GM21619 (cell line): ENCODE data around the gene USP17L17.
"Not testable (repeated sequence)": the region's sequence is repeated elsewhere in the genome, so short reads cannot be mapped to it uniquely, and the experiment has no call there.

ENCODE experiments used
- ATAC-seq: cut with Tn5 transposase; IDR thresholded peaks from one replicate; pipeline ENCODE4 v1.9.1; 2021; ENCODE audit not compliant: unreplicated experiment

The USP17L17 gene, protein sequence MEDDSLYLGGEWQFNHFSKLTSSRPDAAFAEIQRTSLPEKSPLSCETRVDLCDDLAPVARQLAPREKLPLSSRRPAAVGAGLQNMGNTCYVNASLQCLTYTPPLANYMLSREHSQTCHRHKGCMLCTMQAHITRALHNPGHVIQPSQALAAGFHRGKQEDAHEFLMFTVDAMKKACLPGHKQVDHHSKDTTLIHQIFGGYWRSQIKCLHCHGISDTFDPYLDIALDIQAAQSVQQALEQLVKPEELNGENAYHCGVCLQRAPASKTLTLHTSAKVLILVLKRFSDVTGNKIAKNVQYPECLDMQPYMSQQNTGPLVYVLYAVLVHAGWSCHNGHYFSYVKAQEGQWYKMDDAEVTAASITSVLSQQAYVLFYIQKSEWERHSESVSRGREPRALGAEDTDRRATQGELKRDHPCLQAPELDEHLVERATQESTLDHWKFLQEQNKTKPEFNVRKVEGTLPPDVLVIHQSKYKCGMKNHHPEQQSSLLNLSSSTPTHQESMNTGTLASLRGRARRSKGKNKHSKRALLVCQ

DNA sequence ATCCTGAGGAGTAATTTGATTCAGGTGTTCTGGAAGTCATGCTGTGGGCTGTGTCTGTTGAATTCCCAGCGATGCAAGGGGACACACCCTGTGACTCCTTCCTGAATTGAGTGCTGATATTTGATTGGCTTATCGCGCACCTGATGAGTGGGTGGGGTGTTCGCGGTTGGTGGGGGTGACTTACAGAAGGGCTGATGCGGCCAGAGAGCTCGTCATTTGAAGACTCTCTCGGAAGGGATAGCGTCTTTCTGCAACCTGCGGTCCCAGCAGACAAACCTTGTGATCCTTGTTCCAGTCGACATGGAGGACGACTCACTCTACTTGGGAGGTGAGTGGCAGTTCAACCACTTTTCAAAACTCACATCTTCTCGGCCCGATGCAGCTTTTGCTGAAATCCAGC lies at the start of gene USP17L17:
TSS of gene USP17L17 (plus strand) at position 301 of the 400 bp plus-strand sequence. CDS start at position 301, 0 bp downstream.
- ATAC-seq, result not testable (repeated sequence)

GRCh38 chr4:9210357-9210756 lies 33.3 kb upstream of the USP17L17 start, which contains the start of gene USP17L10:
Gene USP17L10 (plus strand): TSS chr4:9210657. CDS start chr4:9210657, 0 bp downstream.
- ATAC-seq, result not testable (repeated sequence)

- not testable (repeated sequence) for ATAC-seq
Measured at GRCh38 chr4:9214701-9215100, 29.0 kb upstream of the USP17L17 start.

GRCh38 chr4:9215105-9215504 lies 28.6 kb upstream of the USP17L17 start, which contains the start of gene USP17L11:
Gene USP17L11 (plus strand): TSS chr4:9215405. CDS start chr4:9215405, 0 bp downstream.
- not testable (repeated sequence) for ATAC-seq

DNA sequence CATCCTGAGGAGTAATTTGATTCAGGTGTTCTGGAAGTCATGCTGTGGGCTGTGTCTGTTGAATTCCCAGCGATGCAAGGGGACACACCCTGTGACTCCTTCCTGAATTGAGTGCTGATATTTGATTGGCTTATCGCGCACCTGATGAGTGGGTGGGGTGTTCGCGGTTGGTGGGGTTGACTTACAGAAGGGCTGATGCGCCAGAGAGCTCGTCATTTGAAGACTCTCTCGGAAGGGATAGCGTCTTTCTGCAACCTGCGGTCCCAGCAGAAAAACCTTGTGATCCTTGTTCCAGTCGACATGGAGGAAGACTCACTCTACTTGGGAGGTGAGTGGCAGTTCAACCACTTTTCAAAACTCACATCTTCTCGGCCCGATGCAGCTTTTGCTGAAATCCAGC lies 23.8 kb upstream of the USP17L17 start, which contains the start of gene USP17L12:
TSS of gene USP17L12 (plus strand) at position 301 of the 400 bp plus-strand sequence. CDS start at position 301, 0 bp downstream.
- not testable (repeated sequence) for ATAC-seq

DNA sequence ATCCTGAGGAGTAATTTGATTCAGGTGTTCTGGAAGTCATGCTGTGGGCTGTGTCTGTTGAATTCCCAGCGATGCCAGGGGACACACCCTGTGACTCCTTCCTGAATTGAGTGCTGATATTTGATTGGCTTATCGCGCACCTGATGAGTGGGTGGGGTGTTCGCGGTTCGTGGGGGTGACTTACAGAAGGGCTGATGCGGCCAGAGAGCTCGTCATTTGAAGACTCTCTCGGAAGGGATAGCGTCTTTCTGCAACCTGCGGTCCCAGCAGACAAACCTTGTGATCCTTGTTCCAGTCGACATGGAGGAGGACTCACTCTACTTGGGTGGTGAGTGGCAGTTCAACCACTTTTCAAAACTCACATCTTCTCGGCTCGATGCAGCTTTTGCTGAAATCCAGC lies 19.1 kb upstream of the USP17L17 start, which contains the start of gene USP17L13:
TSS of gene USP17L13 (plus strand) at position 301 of the 400 bp plus-strand sequence. CDS start at position 301, 0 bp downstream.
- not testable (repeated sequence) for ATAC-seq

DNA sequence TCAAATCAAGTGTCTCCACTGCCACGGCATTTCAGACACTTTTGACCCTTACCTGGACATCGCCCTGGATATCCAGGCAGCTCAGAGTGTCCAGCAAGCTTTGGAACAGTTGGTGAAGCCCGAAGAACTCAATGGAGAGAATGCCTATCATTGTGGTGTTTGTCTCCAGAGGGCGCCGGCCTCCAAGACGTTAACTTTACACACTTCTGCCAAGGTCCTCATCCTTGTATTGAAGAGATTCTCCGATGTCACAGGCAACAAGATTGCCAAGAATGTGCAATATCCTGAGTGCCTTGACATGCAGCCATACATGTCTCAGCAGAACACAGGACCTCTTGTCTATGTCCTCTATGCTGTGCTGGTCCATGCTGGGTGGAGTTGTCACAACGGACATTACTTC lies 13.4 kb upstream of the USP17L17 start:
- not testable (repeated sequence) for ATAC-seq

- not testable (repeated sequence) for ATAC-seq
Measured at GRCh38 chr4:9234085-9234484, 9.6 kb upstream of the USP17L17 start, which contains the start of gene USP17L15. Gene USP17L15 (plus strand): TSS chr4:9234385. CDS start chr4:9234385, 0 bp downstream.

- ATAC-seq, result not testable (repeated sequence)
Measured at GRCh38 chr4:9238461-9238860, 5.2 kb upstream of the USP17L17 start.

GRCh38 chr4:9247953-9248680 lies 4.4 kb downstream of the USP17L17 start, which contains the start of gene USP17L18:
Gene USP17L18 (plus strand): TSS chr4:9248630. CDS start chr4:9248630, 0 bp downstream.
- ATAC-seq, result not testable (repeated sequence)

- not testable (repeated sequence) for ATAC-seq
Measured at GRCh38 chr4:9253078-9253477, 9.4 kb downstream of the USP17L17 start, which contains the start of gene USP17L19. Gene USP17L19 (plus strand): TSS chr4:9253378. CDS start chr4:9253378, 0 bp downstream.

GRCh38 chr4:9257824-9258223 lies 14.1 kb downstream of the USP17L17 start, which contains the start of gene USP17L20:
Gene USP17L20 (plus strand): TSS chr4:9258124. CDS start chr4:9258124, 0 bp downstream.
- ATAC-seq, result not testable (repeated sequence)

DNA sequence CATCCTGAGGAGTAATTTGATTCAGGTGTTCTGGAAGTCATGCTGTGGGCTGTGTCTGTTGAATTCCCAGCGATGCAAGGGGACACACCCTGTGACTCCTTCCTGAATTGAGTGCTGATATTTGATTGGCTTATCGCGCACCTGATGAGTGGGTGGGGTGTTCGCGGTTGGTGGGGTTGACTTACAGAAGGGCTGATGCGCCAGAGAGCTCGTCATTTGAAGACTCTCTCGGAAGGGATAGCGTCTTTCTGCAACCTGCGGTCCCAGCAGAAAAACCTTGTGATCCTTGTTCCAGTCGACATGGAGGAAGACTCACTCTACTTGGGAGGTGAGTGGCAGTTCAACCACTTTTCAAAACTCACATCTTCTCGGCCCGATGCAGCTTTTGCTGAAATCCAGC lies 18.9 kb downstream of the USP17L17 start, which contains the start of gene USP17L21:
TSS of gene USP17L21 (plus strand) at position 301 of the 400 bp plus-strand sequence. CDS start at position 301, 0 bp downstream.
- not testable (repeated sequence) for ATAC-seq

- ATAC-seq, result not testable (repeated sequence)
Measured at GRCh38 chr4:9267319-9267718, 23.6 kb downstream of the USP17L17 start, which contains the start of gene USP17L22. Gene USP17L22 (plus strand): TSS chr4:9267619. CDS start chr4:9267619, 0 bp downstream.

- not testable (repeated sequence) for ATAC-seq
Measured at GRCh38 chr4:9271719-9272118, 28.0 kb downstream of the USP17L17 start.
